ENCODE data around the gene CST9. TPM values are rescaled to one million over a fixed set of nuclear protein-coding genes. Genes with fewer than 3 reads are reported as not detected.

CST9 gene
- total and polyA plus RNA-seq, 9 of the 15 experiments (the other 6 are each of a cell fraction or from before 2014, with no cell fraction given): not detected

DNA sequence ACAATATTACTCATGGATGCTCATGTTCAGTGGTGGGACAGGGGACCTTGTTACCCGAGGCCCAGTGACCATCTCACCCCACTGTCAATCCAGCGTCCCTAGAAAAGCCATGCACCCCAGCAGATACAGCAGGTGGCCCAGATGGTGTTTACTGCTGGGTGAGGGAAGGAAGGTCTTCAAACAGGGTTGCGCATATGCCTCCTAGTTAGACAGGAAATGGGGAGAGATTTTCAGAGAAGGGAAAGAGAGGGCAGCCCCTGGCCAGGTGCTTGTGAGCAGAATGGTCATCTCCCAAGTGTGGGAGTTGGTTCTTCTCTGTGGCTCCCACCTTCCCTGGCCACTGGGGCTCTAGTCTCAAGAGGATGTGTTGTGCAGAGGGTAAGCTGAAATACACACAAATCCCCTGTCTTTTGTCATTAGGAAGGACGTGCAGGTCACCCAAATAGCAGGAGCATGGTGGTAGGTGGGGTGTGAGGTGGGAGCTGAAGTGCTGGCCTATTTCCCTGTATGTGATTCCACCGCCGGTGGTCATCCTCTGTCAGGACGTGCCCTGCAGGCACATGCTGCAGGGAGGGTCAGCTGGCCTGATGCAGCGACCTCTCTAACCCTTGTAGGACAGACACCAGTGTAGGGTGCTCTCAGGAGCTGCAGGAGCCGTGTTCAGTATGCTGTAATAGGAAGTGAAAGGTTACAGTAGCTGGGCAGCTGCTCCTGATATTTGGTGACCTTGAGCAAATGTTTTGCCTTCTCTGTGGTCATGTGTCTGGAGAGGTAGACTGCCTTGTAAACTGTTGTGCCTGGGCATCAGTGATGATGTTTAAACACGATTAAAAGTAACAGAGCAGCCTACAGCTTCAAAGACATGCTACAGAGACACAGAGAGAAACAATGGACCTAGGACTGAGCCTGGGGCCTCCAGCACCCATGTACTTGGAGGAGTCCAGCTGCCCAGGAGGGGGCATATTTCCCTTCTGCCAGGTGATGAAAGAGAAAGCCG lies 35.3 kb upstream of the CST9 start (continued):
- TF ChIP-seq, protein P1, sequence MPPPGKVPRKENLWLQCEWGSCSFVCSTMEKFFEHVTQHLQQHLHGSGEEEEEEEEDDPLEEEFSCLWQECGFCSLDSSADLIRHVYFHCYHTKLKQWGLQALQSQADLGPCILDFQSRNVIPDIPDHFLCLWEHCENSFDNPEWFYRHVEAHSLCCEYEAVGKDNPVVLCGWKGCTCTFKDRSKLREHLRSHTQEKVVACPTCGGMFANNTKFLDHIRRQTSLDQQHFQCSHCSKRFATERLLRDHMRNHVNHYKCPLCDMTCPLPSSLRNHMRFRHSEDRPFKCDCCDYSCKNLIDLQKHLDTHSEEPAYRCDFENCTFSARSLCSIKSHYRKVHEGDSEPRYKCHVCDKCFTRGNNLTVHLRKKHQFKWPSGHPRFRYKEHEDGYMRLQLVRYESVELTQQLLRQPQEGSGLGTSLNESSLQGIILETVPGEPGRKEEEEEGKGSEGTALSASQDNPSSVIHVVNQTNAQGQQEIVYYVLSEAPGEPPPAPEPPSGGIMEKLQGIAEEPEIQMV (tag; conservative IDR thresholded peaks at IDR 0.05; ENCODE audit: low read depth): no peak
- TF ChIP-seq FOXA3 (CRISPR knock-in tag; conservative IDR thresholded peaks at IDR 0.05 in 1 of 2, IDR thresholded peaks at IDR 0.05 in 1 of 2) (no peak), CREB1 (IDR thresholded peaks at IDR 0.05) (no peak), CREB1 (CRISPR knock-in tag; IDR thresholded peaks at IDR 0.05) (no peak), ARNT (IDR thresholded peaks at IDR 0.05) (no peak), ZFP36 (IDR thresholded peaks at IDR 0.05; ENCODE audit: low read depth, low read length, partially characterized antibody) (no peak), ZNF444 (CRISPR knock-in tag; IDR thresholded peaks at IDR 0.05) (no peak)
- TF ChIP-seq, protein P2, sequence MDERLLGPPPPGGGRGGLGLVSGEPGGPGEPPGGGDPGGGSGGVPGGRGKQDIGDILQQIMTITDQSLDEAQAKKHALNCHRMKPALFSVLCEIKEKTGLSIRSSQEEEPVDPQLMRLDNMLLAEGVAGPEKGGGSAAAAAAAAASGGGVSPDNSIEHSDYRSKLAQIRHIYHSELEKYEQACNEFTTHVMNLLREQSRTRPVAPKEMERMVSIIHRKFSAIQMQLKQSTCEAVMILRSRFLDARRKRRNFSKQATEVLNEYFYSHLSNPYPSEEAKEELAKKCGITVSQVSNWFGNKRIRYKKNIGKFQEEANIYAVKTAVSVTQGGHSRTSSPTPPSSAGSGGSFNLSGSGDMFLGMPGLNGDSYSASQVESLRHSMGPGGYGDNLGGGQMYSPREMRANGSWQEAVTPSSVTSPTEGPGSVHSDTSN (CRISPR knock-in tag; IDR thresholded peaks at IDR 0.05; ENCODE audit: low read depth): no peak
- TF ChIP-seq, protein P2 (tag; conservative IDR thresholded peaks at IDR 0.05; ENCODE audit: low read depth): no peak
- TF ChIP-seq, protein P3, sequence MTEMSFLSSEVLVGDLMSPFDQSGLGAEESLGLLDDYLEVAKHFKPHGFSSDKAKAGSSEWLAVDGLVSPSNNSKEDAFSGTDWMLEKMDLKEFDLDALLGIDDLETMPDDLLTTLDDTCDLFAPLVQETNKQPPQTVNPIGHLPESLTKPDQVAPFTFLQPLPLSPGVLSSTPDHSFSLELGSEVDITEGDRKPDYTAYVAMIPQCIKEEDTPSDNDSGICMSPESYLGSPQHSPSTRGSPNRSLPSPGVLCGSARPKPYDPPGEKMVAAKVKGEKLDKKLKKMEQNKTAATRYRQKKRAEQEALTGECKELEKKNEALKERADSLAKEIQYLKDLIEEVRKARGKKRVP (CRISPR knock-in tag; IDR thresholded peaks at IDR 0.05): no peak
- TF ChIP-seq, protein P4, sequence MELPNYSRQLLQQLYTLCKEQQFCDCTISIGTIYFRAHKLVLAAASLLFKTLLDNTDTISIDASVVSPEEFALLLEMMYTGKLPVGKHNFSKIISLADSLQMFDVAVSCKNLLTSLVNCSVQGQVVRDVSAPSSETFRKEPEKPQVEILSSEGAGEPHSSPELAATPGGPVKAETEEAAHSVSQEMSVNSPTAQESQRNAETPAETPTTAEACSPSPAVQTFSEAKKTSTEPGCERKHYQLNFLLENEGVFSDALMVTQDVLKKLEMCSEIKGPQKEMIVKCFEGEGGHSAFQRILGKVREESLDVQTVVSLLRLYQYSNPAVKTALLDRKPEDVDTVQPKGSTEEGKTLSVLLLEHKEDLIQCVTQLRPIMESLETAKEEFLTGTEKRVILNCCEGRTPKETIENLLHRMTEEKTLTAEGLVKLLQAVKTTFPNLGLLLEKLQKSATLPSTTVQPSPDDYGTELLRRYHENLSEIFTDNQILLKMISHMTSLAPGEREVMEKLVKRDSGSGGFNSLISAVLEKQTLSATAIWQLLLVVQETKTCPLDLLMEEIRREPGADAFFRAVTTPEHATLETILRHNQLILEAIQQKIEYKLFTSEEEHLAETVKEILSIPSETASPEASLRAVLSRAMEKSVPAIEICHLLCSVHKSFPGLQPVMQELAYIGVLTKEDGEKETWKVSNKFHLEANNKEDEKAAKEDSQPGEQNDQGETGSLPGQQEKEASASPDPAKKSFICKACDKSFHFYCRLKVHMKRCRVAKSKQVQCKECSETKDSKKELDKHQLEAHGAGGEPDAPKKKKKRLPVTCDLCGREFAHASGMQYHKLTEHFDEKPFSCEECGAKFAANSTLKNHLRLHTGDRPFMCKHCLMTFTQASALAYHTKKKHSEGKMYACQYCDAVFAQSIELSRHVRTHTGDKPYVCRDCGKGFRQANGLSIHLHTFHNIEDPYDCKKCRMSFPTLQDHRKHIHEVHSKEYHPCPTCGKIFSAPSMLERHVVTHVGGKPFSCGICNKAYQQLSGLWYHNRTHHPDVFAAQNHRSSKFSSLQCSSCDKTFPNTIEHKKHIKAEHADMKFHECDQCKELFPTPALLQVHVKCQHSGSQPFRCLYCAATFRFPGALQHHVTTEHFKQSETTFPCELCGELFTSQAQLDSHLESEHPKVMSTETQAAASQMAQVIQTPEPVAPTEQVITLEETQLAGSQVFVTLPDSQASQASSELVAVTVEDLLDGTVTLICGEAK (IDR thresholded peaks at IDR 0.05): no peak
- TF ChIP-seq, protein P4 (CRISPR knock-in tag; IDR thresholded peaks at IDR 0.05): no peak
